Glutamatergic neuron (in vitro differentiated cells): ENCODE measurements around the gene SLC7A6. TPM values are rescaled to one million over a fixed set of nuclear protein-coding genes. Genes with fewer than 3 reads are reported as not detected.

Source experiments
- DNase-seq: peaks from one replicate; pipeline ENCODE4 v3.0.0; 2022
- H3K27ac Mint-ChIP-seq: one replicate; pipeline ENCODE4 v1.8.0; 2020; ENCODE audit warnings: mild to moderate bottlenecking, mixed read lengths, inconsistent platforms; ENCODE audit not compliant: unreplicated experiment
- H3K27me3 Mint-ChIP-seq: one replicate; pipeline ENCODE4 v1.8.0; 2020; ENCODE audit warnings: mild to moderate bottlenecking, moderate library complexity, mixed read lengths, inconsistent platforms; ENCODE audit not compliant: unreplicated experiment
- H3K36me3 Mint-ChIP-seq: one replicate; pipeline ENCODE4 v1.8.0; 2020; ENCODE audit warnings: mild to moderate bottlenecking, mixed read lengths, inconsistent platforms; ENCODE audit not compliant: unreplicated experiment
- H3K4me1 Mint-ChIP-seq: one replicate; pipeline ENCODE4 v1.8.0; 2020; ENCODE audit warnings: mild to moderate bottlenecking, low read depth, mixed read lengths, inconsistent platforms; ENCODE audit not compliant: unreplicated experiment
- H3K4me3 Mint-ChIP-seq: one replicate; pipeline ENCODE4 v1.8.0; 2020; ENCODE audit warnings: mild to moderate bottlenecking, mixed read lengths, inconsistent platforms; ENCODE audit not compliant: unreplicated experiment
- H3K9me3 Mint-ChIP-seq: one replicate; pipeline ENCODE4 v1.8.0; 2020; ENCODE audit warnings: mild to moderate bottlenecking, moderate library complexity, mixed read lengths, inconsistent platforms; ENCODE audit not compliant: unreplicated experiment
- total RNA-seq: library from RNA; stranded (reverse); fragmentation: NEBNext Ultra II Directional; extraction: Animal tissue kit (Norgen Biotek cat#: 25700); gene quantifications from one replicate; pipeline ENCODE4 v1.2.1, GENCODE V29; 2021; ENCODE audit not compliant: unreplicated experiment
- TF ChIP-seq, protein P1 (sequence below): fragments of 200-600 bp; sonication (generic); IDR thresholded peaks from one replicate; pipeline ENCODE4 v1.5.0; 2021; ENCODE audit not compliant: partially characterized antibody, unreplicated experiment

SLC7A6 gene
- total RNA-seq, 1 donor from 2014 or later: 78.1 TPM

- Mint-ChIP-seq H3K27me3 (no peaks in the 10 kb centered on the region), H3K27ac (peak within 1 kb of the TSS; percentile 93), H3K4me1 (peaks cover 9% of the 10 kb centered on the region), H3K9me3 (peaks cover 3% of the 10 kb centered on the region), H3K4me3 (peak within 1 kb of the TSS; percentile 90), H3K36me3 (no peaks in the 10 kb centered on the region)
- TF ChIP-seq, protein P1, sequence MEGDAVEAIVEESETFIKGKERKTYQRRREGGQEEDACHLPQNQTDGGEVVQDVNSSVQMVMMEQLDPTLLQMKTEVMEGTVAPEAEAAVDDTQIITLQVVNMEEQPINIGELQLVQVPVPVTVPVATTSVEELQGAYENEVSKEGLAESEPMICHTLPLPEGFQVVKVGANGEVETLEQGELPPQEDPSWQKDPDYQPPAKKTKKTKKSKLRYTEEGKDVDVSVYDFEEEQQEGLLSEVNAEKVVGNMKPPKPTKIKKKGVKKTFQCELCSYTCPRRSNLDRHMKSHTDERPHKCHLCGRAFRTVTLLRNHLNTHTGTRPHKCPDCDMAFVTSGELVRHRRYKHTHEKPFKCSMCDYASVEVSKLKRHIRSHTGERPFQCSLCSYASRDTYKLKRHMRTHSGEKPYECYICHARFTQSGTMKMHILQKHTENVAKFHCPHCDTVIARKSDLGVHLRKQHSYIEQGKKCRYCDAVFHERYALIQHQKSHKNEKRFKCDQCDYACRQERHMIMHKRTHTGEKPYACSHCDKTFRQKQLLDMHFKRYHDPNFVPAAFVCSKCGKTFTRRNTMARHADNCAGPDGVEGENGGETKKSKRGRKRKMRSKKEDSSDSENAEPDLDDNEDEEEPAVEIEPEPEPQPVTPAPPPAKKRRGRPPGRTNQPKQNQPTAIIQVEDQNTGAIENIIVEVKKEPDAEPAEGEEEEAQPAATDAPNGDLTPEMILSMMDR: no peak
- peak; percentile 94 for DNase-seq
Observed at GRCh38 chr16:68310774-68311511, 46.6 kb downstream of the SLC7A6 start, which contains the start of the genes PRMT7 and SLC7A6OS. Gene PRMT7, plus strand, starts transcription at chr16:68311019. Its CDS starts 4,961 bp downstream, at chr16:68315980. Gene SLC7A6OS, minus strand, starts transcription at chr16:68310946. Its CDS starts 20 bp downstream, at chr16:68310926.

DNA sequence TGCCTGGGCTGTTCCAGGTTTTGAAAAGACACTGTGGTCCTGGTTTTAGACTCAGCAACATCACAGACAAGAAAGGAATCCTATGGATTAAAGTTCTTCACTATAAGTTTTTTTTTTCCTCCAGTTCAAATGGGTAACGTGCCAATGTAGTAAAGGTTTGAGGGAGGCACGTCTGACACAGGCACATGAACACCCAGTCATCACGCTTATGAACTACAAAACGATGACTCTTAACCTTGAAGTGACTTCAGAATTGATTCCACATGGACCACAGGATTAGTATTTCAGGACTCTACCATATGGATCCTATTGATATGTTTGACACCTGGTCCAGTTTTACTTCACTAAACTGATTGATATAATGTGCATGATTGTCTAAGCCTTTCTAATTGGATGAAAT, 48.8 kb downstream of the SLC7A6 start:
- H3K4me3 Mint-ChIP-seq: peak overlapping the region; percentile 45
- TF ChIP-seq, protein P1: no peak
- DNase-seq: no peak
- H3K27ac Mint-ChIP-seq: no peak overlapping the region
- H3K4me1 Mint-ChIP-seq: peaks cover 9% of the 10 kb centered on the region
- H3K36me3 Mint-ChIP-seq: no peaks in the 10 kb centered on the region
- H3K9me3 Mint-ChIP-seq: peaks cover 3% of the 10 kb centered on the region
- no peaks in the 10 kb centered on the region for H3K27me3 Mint-ChIP-seq

- peak overlapping the region; percentile 34 for H3K27ac Mint-ChIP-seq
- no peak for DNase-seq
- TF ChIP-seq, protein P1: no peak
- peaks cover 4% of the 10 kb centered on the region for H3K27me3 Mint-ChIP-seq
- no peak overlapping the region for H3K4me3 Mint-ChIP-seq
- no peaks in the 10 kb centered on the region for H3K36me3 Mint-ChIP-seq
- H3K4me1 Mint-ChIP-seq: no peaks in the 10 kb centered on the region
- H3K9me3 Mint-ChIP-seq: no peaks in the 10 kb centered on the region
Observed at GRCh38 chr16:68319185-68319908, 55.0 kb downstream of the SLC7A6 start.

- H3K27me3 Mint-ChIP-seq: peaks cover 2% of the 10 kb centered on the region
- H3K36me3 Mint-ChIP-seq: no peaks in the 10 kb centered on the region
- no peaks in the 10 kb centered on the region for H3K9me3 Mint-ChIP-seq
- H3K27ac Mint-ChIP-seq: no peak overlapping the region
- no peak overlapping the region for H3K4me3 Mint-ChIP-seq
- H3K4me1 Mint-ChIP-seq: no peaks in the 10 kb centered on the region
- no peak for DNase-seq
- TF ChIP-seq, protein P1: no peak
Observed at GRCh38 chr16:68324336-68324735, 60.0 kb downstream of the SLC7A6 start.

- Mint-ChIP-seq H3K27me3 (peaks cover under 1% of the 10 kb centered on the region), H3K4me3 (no peak overlapping the region), H3K9me3 (no peaks in the 10 kb centered on the region), H3K36me3 (no peaks in the 10 kb centered on the region), H3K27ac (no peak overlapping the region), H3K4me1 (no peaks in the 10 kb centered on the region)
- TF ChIP-seq, protein P1: no peak
- no peak for DNase-seq
Observed at GRCh38 chr16:68324780-68325357, 60.5 kb downstream of the SLC7A6 start.
